IMR-90 (cell line): ENCODE measurements around the gene ACAA2. TPM values are rescaled to one million over a fixed set of nuclear protein-coding genes. Genes with fewer than 3 reads are reported as not detected.

Experiments used
- ATAC-seq: fragments of 200-7000 bp; cut with Tn5 transposase; 2 replicates; pipeline ENCODE4 v1.9.1; 2020; ENCODE audit warnings: low read depth, mild to moderate bottlenecking, moderate library complexity
- BruUV-seq: library from RNA; stranded (reverse); fragments of 400-500 nt; replicated peaks from 2 replicates; lab custom pipeline; 2021; lab: Mats Ljungman, UMichigan
- CTCF ChIA-PET: fragments of 300-600 bp; formaldehyde crosslinking; extraction: SDS; loops from one replicate; lab custom pipeline; 2021; ENCODE audit warnings: antibody characterized with exemption; lab: Yijun Ruan, JAX
- POLR2A ChIA-PET: fragments of 300-600 bp; sonication (Branson Sonifier 250); formaldehyde crosslinking; loops from one replicate; lab custom pipeline; 2022; ENCODE audit warnings: antibody characterized with exemption; ENCODE audit not compliant: unreplicated experiment; lab: Charles Lee
- DNase-seq: peaks from one replicate; pipeline ENCODE4 v3.0.0; 2013
- H2AFZ ChIP-seq: replicated peaks from 2 replicates; pipeline ENCODE3; 2013; ENCODE audit warnings: low read length, mild to moderate bottlenecking; ENCODE audit not compliant: poor library complexity
- H2AK5ac ChIP-seq: 2 replicates; pipeline ENCODE4 v1.6.1; 2013; ENCODE audit warnings: low read depth, low read length, inconsistent platforms
- H2AK9ac ChIP-seq: replicated peaks from 2 replicates; pipeline ENCODE3; 2013; ENCODE audit warnings: mild to moderate bottlenecking, low read depth, low read length, moderate library complexity; ENCODE audit not compliant: poor library complexity
- H2BK120ac ChIP-seq: 2 replicates; pipeline ENCODE4 v1.6.1; 2013; ENCODE audit warnings: low read depth, low read length, inconsistent platforms
- H2BK15ac ChIP-seq: 3 replicates; pipeline ENCODE4 v1.6.1; 2013; ENCODE audit warnings: low read depth, low read length, inconsistent platforms
- H2BK20ac ChIP-seq: 2 replicates; pipeline ENCODE4 v1.6.1; 2013; ENCODE audit warnings: low read depth, mild to moderate bottlenecking, inconsistent platforms, low read length, moderate library complexity
- H2BK5ac ChIP-seq: 2 replicates; pipeline ENCODE4 v1.6.1; 2013; ENCODE audit warnings: mild to moderate bottlenecking, low read depth, low read length, inconsistent platforms; ENCODE audit not compliant: poor library complexity, severe bottlenecking
- H3K14ac ChIP-seq: replicated peaks from 2 replicates; pipeline ENCODE4 v1.6.1; 2013; ENCODE audit warnings: low read depth, low read length, inconsistent platforms
- H3K18ac ChIP-seq: 2 replicates; pipeline ENCODE4 v1.6.1; 2013; ENCODE audit warnings: low read depth, low read length, control low read depth
- H3K23ac ChIP-seq: 2 replicates; pipeline ENCODE4 v1.6.1; 2013; ENCODE audit warnings: low read depth, low read length, inconsistent platforms
- H3K27ac ChIP-seq: 2 replicates; pipeline ENCODE4 v1.5.1; 2013; ENCODE audit warnings: mild to moderate bottlenecking, control low read depth, low read length; ENCODE audit not compliant: insufficient read depth
- H3K27me3 ChIP-seq: 2 replicates; pipeline ENCODE4 v1.6.1; 2013; ENCODE audit warnings: low read length; ENCODE audit not compliant: control insufficient read depth, insufficient read depth
- H3K36me3 ChIP-seq: 2 replicates; pipeline ENCODE4 v1.6.1; 2013; ENCODE audit warnings: low read length, mixed read lengths; ENCODE audit not compliant: control insufficient read depth, insufficient read depth
- H3K4ac ChIP-seq: 2 replicates; pipeline ENCODE4 v1.6.1; 2013; ENCODE audit warnings: low read depth, low read length, inconsistent platforms
- H3K4me1 ChIP-seq: 2 replicates; pipeline ENCODE4 v1.6.1; 2013; ENCODE audit warnings: low read length, mixed read lengths; ENCODE audit not compliant: control insufficient read depth, insufficient read depth
- H3K4me2 ChIP-seq: 2 replicates; pipeline ENCODE4 v1.6.1; 2013; ENCODE audit warnings: low read depth, mild to moderate bottlenecking, control low read depth, low read length, moderate library complexity
- H3K4me3 ChIP-seq: 2 replicates; pipeline ENCODE4 v1.5.1; 2013; ENCODE audit warnings: low read depth, mild to moderate bottlenecking, control low read depth, low read length, moderate library complexity; ENCODE audit not compliant: insufficient read depth
- H3K56ac ChIP-seq: 2 replicates; pipeline ENCODE4 v1.6.1; 2013; ENCODE audit warnings: low read length, inconsistent platforms; ENCODE audit not compliant: insufficient read depth; ENCODE audit errors: extremely low read depth
- H3K79me1 ChIP-seq, 2 experiments: 2 replicates each; pipeline ENCODE4 v1.6.1; 2013; ENCODE audit warnings: low read length in 2 of 2, inconsistent platforms in 1 of 2, low read depth in 1 of 2
- H3K9ac ChIP-seq: 2 replicates; pipeline ENCODE4 v1.6.1; 2013; ENCODE audit warnings: low read depth, low read length, control low read depth
- H3K9me1 ChIP-seq: 2 replicates; pipeline ENCODE4 v1.6.1; 2013; ENCODE audit warnings: low read length, inconsistent platforms; ENCODE audit not compliant: insufficient read depth
- H3K9me3 ChIP-seq: 2 replicates; pipeline ENCODE4 v1.6.1; 2013; ENCODE audit warnings: low read length; ENCODE audit not compliant: control insufficient read depth, insufficient read depth
- H4K20me1 ChIP-seq: 2 replicates; pipeline ENCODE4 v1.6.1; 2013; ENCODE audit warnings: low read length, inconsistent platforms; ENCODE audit not compliant: insufficient read depth
- H4K5ac ChIP-seq: 2 replicates; pipeline ENCODE4 v1.6.1; 2013; ENCODE audit warnings: mild to moderate bottlenecking, low read depth, low read length, control low read depth
- H4K8ac ChIP-seq, 2 experiments: 2 replicates each; pipeline ENCODE4 v1.6.1; 2013; ENCODE audit warnings: low read depth in 2 of 2, low read length in 2 of 2, control low read depth in 1 of 2, inconsistent platforms in 1 of 2
- H4K91ac ChIP-seq: 2 replicates; pipeline ENCODE4 v1.6.1; 2013; ENCODE audit warnings: low read depth, low read length, inconsistent platforms; ENCODE audit not compliant: insufficient read depth
- BHLHE40 ChIP-seq: fragments of 150-350 bp; IDR thresholded peaks from 2 replicates; pipeline ENCODE4 v1.6.1; 2016; ENCODE audit warnings: mild to moderate bottlenecking, low read depth, low read length
- CEBPB ChIP-seq: IDR thresholded peaks from 2 replicates; pipeline ENCODE4 v1.6.1; 2012; ENCODE audit warnings: low read depth, low read length, improper control_type of control experiment
- CHD1 ChIP-seq: IDR thresholded peaks from 2 replicates; pipeline ENCODE4 v1.6.1; 2012; ENCODE audit warnings: low read depth, low read length, improper control_type of control experiment
- CTCF ChIP-seq: conservative IDR thresholded peaks from 2 replicates; pipeline ENCODE4 v1.5.1; 2012; ENCODE audit warnings: mild to moderate bottlenecking, low read depth, low read length, improper control_type of control experiment
- ELK1 ChIP-seq: fragments of 150-350 bp; IDR thresholded peaks from 2 replicates; pipeline ENCODE4 v1.6.1; 2016; ENCODE audit warnings: low read depth, mild to moderate bottlenecking, low read length, moderate library complexity, borderline replicate concordance
- FOS ChIP-seq: fragments of 150-350 bp; IDR thresholded peaks from 2 replicates; pipeline ENCODE4 v1.6.1; 2016; ENCODE audit warnings: low read depth, low read length
- MAFK ChIP-seq: IDR thresholded peaks from 2 replicates; pipeline ENCODE4 v1.6.1; 2012; ENCODE audit warnings: low read depth, low read length, improper control_type of control experiment
- MAZ ChIP-seq: IDR thresholded peaks from 2 replicates; pipeline ENCODE4 v1.6.1; 2012; ENCODE audit warnings: low read depth, mild to moderate bottlenecking, low read length, improper control_type of control experiment, moderate library complexity, borderline replicate concordance
- MXI1 ChIP-seq: IDR thresholded peaks from 2 replicates; pipeline ENCODE4 v1.6.1; 2012; ENCODE audit warnings: low read depth, mild to moderate bottlenecking, low read length, moderate library complexity, borderline replicate concordance
- NFE2L2 ChIP-seq: fragments of 150-350 bp; IDR thresholded peaks from 2 replicates; pipeline ENCODE4 v1.6.1; 2016; ENCODE audit warnings: low read depth, mild to moderate bottlenecking, low read length
- POLR2A ChIP-seq: IDR thresholded peaks from 2 replicates; pipeline ENCODE4 v1.6.1; 2012; ENCODE audit warnings: mild to moderate bottlenecking, low read depth, low read length
- RAD21 ChIP-seq: IDR thresholded peaks from 2 replicates; pipeline ENCODE4 v1.6.1; 2012; ENCODE audit warnings: low read length, improper control_type of control experiment
- RCOR1 ChIP-seq: IDR thresholded peaks from 2 replicates; pipeline ENCODE4 v1.6.1; 2012; ENCODE audit warnings: mild to moderate bottlenecking, low read length, improper control_type of control experiment; ENCODE audit not compliant: insufficient replicate concordance
- RFX5 ChIP-seq: IDR thresholded peaks from 2 replicates; pipeline ENCODE4 v1.8.0; 2012; ENCODE audit warnings: low read depth, mild to moderate bottlenecking, low read length, moderate library complexity
- SMC3 ChIP-seq: fragments of 150-350 bp; IDR thresholded peaks from 2 replicates; pipeline ENCODE4 v1.6.1; 2016; ENCODE audit warnings: low read depth, mild to moderate bottlenecking, antibody characterized with exemption, low read length, moderate library complexity
- USF2 ChIP-seq: fragments of 150-350 bp; IDR thresholded peaks from 2 replicates; pipeline ENCODE4 v1.6.1; 2017; ENCODE audit warnings: mild to moderate bottlenecking, antibody characterized with exemption, low read length, low read depth
- WGBS, 2 experiments: methylation state at CpG; one replicate each; pipeline versions ENCODE4 v1.1.5 to v1.1.7; 2013; ENCODE audit warnings: missing lambda C conversion rate in 2 of 2; ENCODE audit not compliant: insufficient read length in 1 of 2; ENCODE audit errors: extremely low coverage in 2 of 2; 5-methylcytosine and 5-hydroxymethylcytosine counted together
- dilution Hi-C: fragments of 300-500 bp; cut with HindIII; formaldehyde crosslinking; loops from one replicate; pipeline ENCODE4 v1.14.3; 2018; ENCODE audit warnings: low sequenced_read_pairs; ENCODE audit not compliant: unreplicated experiment
- in situ Hi-C: fragments of 300-500 bp; cut with MboI; formaldehyde crosslinking; loops from 3 replicates; pipeline ENCODE4 v1.14.3; 2019; ENCODE audit warnings: low sequenced_read_pairs, inconsistent platforms, mixed read lengths
- intact Hi-C: fragments of 100-400 bp; cut with micrococcal nuclease; formaldehyde crosslinking; loops from 2 replicates; pipeline ENCODE4 v1.10.0; 2022
- polyA plus RNA-seq, 3 experiments: library from polyadenylated mRNA; depleted of rRNA; stranded (reverse); fragments of >200 nt; gene quantifications; 2 replicates each; pipeline ENCODE4 v1.2.3, GENCODE V29; 2012; ENCODE audit warnings: low replicate concordance in 1 of 3
- total RNA-seq: library from RNA; depleted of rRNA; stranded (reverse); fragments of >200 nt; gene quantifications from 2 replicates; pipeline ENCODE4 v1.2.3, GENCODE V29; 2012

ACAA2 gene
- total and polyA plus RNA-seq, 2 of the 4 experiments (the other 2 are of a cell fraction): 24.4 to 61.5 TPM

GRCh38 chr18:49756135-49756534 lies 57.2 kb downstream of the ACAA2 start:
- BruUV-seq: no TSS peak

More at GRCh38 chr18:49756135-49756534, 57.2 kb downstream of the ACAA2 start:
- Histone ChIP-seq H2BK15ac (no peak overlapping the region), H3K4me2 (no peak overlapping the region), H2AFZ (no peak overlapping the region), H3K79me1 (no peaks in the 10 kb centered on the region), H2AK5ac (no peak overlapping the region), H3K4ac (no peak overlapping the region), H3K9ac (no peak overlapping the region), H4K8ac (no peak overlapping the region), H3K4me1 (no peaks in the 10 kb centered on the region), H2BK20ac (no peak overlapping the region), H4K91ac (no peak overlapping the region), H2AK9ac (peak overlapping the region; percentile 78), H4K5ac (no peak overlapping the region), H4K20me1 (no peaks in the 10 kb centered on the region), H2BK120ac (no peak overlapping the region), H3K9me1 (no peaks in the 10 kb centered on the region), H3K18ac (no peak overlapping the region), H3K27ac (no peak overlapping the region), H3K56ac (no peak overlapping the region), H3K4me3 (no peak overlapping the region), H3K36me3 (no peaks in the 10 kb centered on the region), H2BK5ac (no peak overlapping the region), H3K27me3 (peaks cover 20% of the 10 kb centered on the region), H3K14ac (no peak overlapping the region), H3K9me3 (no peaks in the 10 kb centered on the region), H3K23ac (no peak overlapping the region)
- POLR2A ChIA-PET: no interaction called here
- in situ Hi-C loops (loop anchor here (10.0 kb wide), 1 partner anchor 191 kb away; the partner anchor contains the start of gene LIPG), dilution Hi-C loops (no loop called here), intact Hi-C loops (no loop called here)
- WGBS, 2 experiments: 47% methylated on average over 3 of the region's 6 CpGs; no CpG with 5 or more reads in 1 of the 2 experiments
- DNase-seq (no peak), ATAC-seq (no peak)
- TF ChIP-seq ELK1 (no peak), MAZ (no peak), USF2 (no peak), BHLHE40 (no peak), RAD21 (no peak), CTCF (no peak), MAFK (no peak), FOS (no peak), RCOR1 (no peak), CEBPB (no peak), SMC3 (no peak), NFE2L2 (no peak), POLR2A (no peak), CHD1 (no peak), MXI1 (no peak), RFX5 (no peak)
- CTCF ChIA-PET: no interaction called here
